Panc1 (cell line): ENCODE results near the gene CDK5. TPM values are rescaled to one million over a fixed set of nuclear protein-coding genes. Genes with fewer than 3 reads are reported as not detected.

Experiments used
- ATAC-seq: fragments of 200-7000 bp; cut with Tn5 transposase; 2 replicates; pipeline ENCODE4 v1.9.1; 2020; ENCODE audit warnings: mild to moderate bottlenecking, moderate library complexity
- Bru-seq: library from RNA; stranded (reverse); fragments of 400-500 nt; gene quantifications from one replicate; lab custom pipeline; 2021; lab: Mats Ljungman, UMichigan
- BruChase-seq, 2 experiments: library from RNA; stranded (reverse); fragments of 400-500 nt; gene quantifications; one replicate each; lab custom pipeline; 2021; lab: Mats Ljungman, UMichigan
- BruUV-seq: library from RNA; stranded (reverse); fragments of 400-500 nt; replicated peaks from 2 replicates; lab custom pipeline; 2021; lab: Mats Ljungman, UMichigan
- CTCF ChIA-PET: fragments of 300-600 bp; sonication (Branson Sonifier 250); formaldehyde crosslinking; loops from one replicate; lab custom pipeline; 2022; ENCODE audit warnings: antibody characterized with exemption; lab: Charles Lee
- POLR2A ChIA-PET: fragments of 300-600 bp; sonication (Branson Sonifier 250); formaldehyde crosslinking; loops from one replicate; lab custom pipeline; 2022; ENCODE audit warnings: antibody characterized with exemption; lab: Charles Lee
- DNase-seq: peaks from one replicate; pipeline ENCODE4 v3.0.0-alpha.2; 2010; ENCODE audit warnings: low read depth, low spot score
- H3K27ac ChIP-seq: 2 replicates; pipeline ENCODE4 v1.5.1; 2011; ENCODE audit warnings: mild to moderate bottlenecking, low read length, inconsistent platforms
- H3K27me3 ChIP-seq: fragments of 200-500 bp; sonication (Bioruptor generic); 2 replicates; pipeline ENCODE4 v1.6.0; 2014; ENCODE audit warnings: low read length, inconsistent platforms; ENCODE audit not compliant: control insufficient read depth, insufficient read depth
- H3K36me3 ChIP-seq: fragments of 200-500 bp; sonication (Bioruptor generic); 2 replicates; pipeline ENCODE4 v1.5.1; 2014; ENCODE audit warnings: inconsistent platforms, mild to moderate bottlenecking, low read length, moderate library complexity; ENCODE audit not compliant: control insufficient read depth, insufficient read depth
- H3K4me1 ChIP-seq: 2 replicates; pipeline ENCODE4 v1.5.1; 2011; ENCODE audit warnings: inconsistent platforms, mild to moderate bottlenecking, low read length, moderate library complexity; ENCODE audit not compliant: control insufficient read depth, insufficient read depth
- H3K4me3 ChIP-seq, 2 experiments: 2 replicates each; pipeline ENCODE4 v1.5.1; 2011 to 2012; ENCODE audit warnings: low read depth in 2 of 2, low read length in 2 of 2, mild to moderate bottlenecking in 2 of 2, inconsistent platforms in 1 of 2, moderate library complexity in 1 of 2
- H3K9me3 ChIP-seq: fragments of 200-500 bp; sonication (Bioruptor generic); 2 replicates; pipeline ENCODE4 v1.5.1; 2014; ENCODE audit warnings: low read depth, mild to moderate bottlenecking, inconsistent platforms, low read length, moderate library complexity; ENCODE audit not compliant: control insufficient read depth, insufficient read depth
- CTCF ChIP-seq: fragments of 450-650 bp; IDR thresholded peaks from 2 replicates; pipeline ENCODE4 v1.5.1; 2017; ENCODE audit warnings: mild to moderate bottlenecking
- POLR2AphosphoS5 ChIP-seq: IDR thresholded peaks from 2 replicates; pipeline ENCODE4 v1.6.1; 2012; ENCODE audit warnings: mild to moderate bottlenecking, low read depth, low read length, moderate library complexity
- REST ChIP-seq, 2 experiments: IDR thresholded peaks; 2 replicates each; pipeline ENCODE4 v1.6.1; 2011 to 2012; ENCODE audit warnings: low read depth in 2 of 2, control low read depth in 1 of 2, low read length in 1 of 2, mild to moderate bottlenecking in 1 of 2, moderate library complexity in 1 of 2; ENCODE audit not compliant: insufficient read depth in 1 of 2
- SIN3A ChIP-seq: IDR thresholded peaks from 2 replicates; pipeline ENCODE4 v1.6.1; 2012; ENCODE audit warnings: low read depth, mild to moderate bottlenecking, low read length, moderate library complexity, borderline replicate concordance; ENCODE audit not compliant: insufficient read depth
- TCF7L2 ChIP-seq: IDR thresholded peaks from 2 replicates; pipeline ENCODE4 v1.6.1; 2011; ENCODE audit warnings: mild to moderate bottlenecking, low read depth, low read length, inconsistent platforms
- in situ Hi-C: cut with HindIII; loops from 2 replicates; pipeline ENCODE4 v1.10.0; 2016; ENCODE audit warnings: low sequenced_read_pairs, low pct_unique_long_range_greater_than_20kb
- intact Hi-C: fragments of 100-400 bp; cut with micrococcal nuclease; formaldehyde crosslinking; loops from one replicate; pipeline ENCODE4 v1.10.0; 2022; ENCODE audit not compliant: unreplicated experiment
- long read RNA-seq: library from polyadenylated mRNA; unstranded; transcript quantifications from one replicate; pipeline ENCODE4 v2.0.0, GENCODE V29; 2021; ENCODE audit not compliant: unreplicated experiment
- polyA plus RNA-seq: library from polyadenylated mRNA; unstranded; fragments of >200 nt; gene quantifications from one replicate; pipeline ENCODE4 v1.2.1, GENCODE V29; 2012; ENCODE audit warnings: missing spikeins; ENCODE audit not compliant: insufficient read length
- total RNA-seq: library from RNA; stranded (reverse); gene quantifications from one replicate; pipeline ENCODE4 v1.2.1, GENCODE V29; 2021; ENCODE audit not compliant: unreplicated experiment

The CDK5 gene
- 25.6 TPM for total RNA-seq
- 42.6 TPM for polyA plus RNA-seq
- percentile 48 among the genes with signal in this experiment for Bru-seq, nascent RNA
- percentile 52 among the genes with signal in this experiment for BruChase-seq, experiment 1, labeled RNA remaining after a 2-hour chase
- percentile 60 among the genes with signal in this experiment for BruChase-seq, experiment 2, labeled RNA remaining after a 6-hour chase
- long read RNA-seq, transcript CDK5-204 (12 exons, 1,758 nt) = major isoform, 13 of 18 reads
- long read RNA-seq, partial matches to known transcripts = 1 of 18 reads
- long read RNA-seq, other reads (novel, unspliced or antisense) = 4 of 18 reads

GRCh38 chr7:151057506-151057988 is at the start of gene CDK5:
Gene CDK5, minus strand, starts transcription at chr7:151057897. Its CDS starts 49 bp downstream, at chr7:151057848.
- ChIA-PET POLR2A (no interaction called here), CTCF (interaction anchor here (0.6 kb wide), 1 partner anchor 170 kb away, joined by 5 read pairs; the partner anchor contains the start of gene ABCF2)
- H3K4me1 ChIP-seq = peaks cover 35% of the 10 kb centered on the region
- H3K9me3 ChIP-seq = no peaks in the 10 kb centered on the region
- H3K27me3 ChIP-seq = no peaks in the 10 kb centered on the region
- in situ Hi-C loops (no loop called here), intact Hi-C loops (no loop called here)
- H3K4me3 ChIP-seq = peak within 1 kb of the TSS; percentile 83 to 94
- TF ChIP-seq REST (IDR thresholded peaks at IDR 0.05; ENCODE audit: insufficient read depth in 1 of 2, low read depth in 2 of 2, low read length in 1 of 2) (no peak), CTCF (no peak), POLR2AphosphoS5 (no peak), SIN3A (no peak), TCF7L2 (no peak)
- ATAC-seq (no peak), DNase-seq (no peak)
- peak within 1 kb of the TSS; percentile 99 for H3K27ac ChIP-seq
- no TSS peak for BruUV-seq
- H3K36me3 ChIP-seq = peaks cover 2% of the 10 kb centered on the region; the same call in 1 of the 2 replicates

GRCh38 chr7:151104411-151105235 is 46.9 kb upstream of the CDK5 start:
- no TSS peak for BruUV-seq
- CTCF ChIA-PET = no interaction called here
- POLR2A ChIA-PET = no interaction called here
- DNase-seq (no peak), ATAC-seq (no peak)
- no peaks in the 10 kb centered on the region for H3K36me3 ChIP-seq
- no peak overlapping the region for H3K27ac ChIP-seq
- no peak for TF ChIP-seq SIN3A
- TF ChIP-seq TCF7L2 = no peak
- no peak for TF ChIP-seq REST (IDR thresholded peaks at IDR 0.05; ENCODE audit: insufficient read depth in 1 of 2, low read depth in 2 of 2, low read length in 1 of 2)
- TF ChIP-seq CTCF = no peak
- no peak for TF ChIP-seq POLR2AphosphoS5
- H3K4me3 ChIP-seq = no peak overlapping the region
- H3K9me3 ChIP-seq = no peaks in the 10 kb centered on the region
- H3K27me3 ChIP-seq = no peaks in the 10 kb centered on the region
- in situ Hi-C loops (no loop called here), intact Hi-C loops (no loop called here)
- H3K4me1 ChIP-seq = no peaks in the 10 kb centered on the region
